Measurements from ENCODE around the gene FCGR3B.
"Not testable (repeated sequence)": the region's sequence is repeated elsewhere in the genome, so short reads cannot be mapped to it uniquely, and the experiment has no call there.

The FCGR3B gene

GRCh38 chr1:161582882-161583281, 48.1 kb downstream of the FCGR3B start:
- not testable (repeated sequence) for H3K79me2 ChIP-seq (ENCODE audit: insufficient read depth, low read length); H3K27me3 ChIP-seq (ENCODE audit: insufficient read depth, low read length); H4K20me1 ChIP-seq (ENCODE audit: insufficient read depth, low read length); H3K36me3 ChIP-seq (ENCODE audit: insufficient read depth, low read length); H3K9ac ChIP-seq (ENCODE audit: low read length); H3K27ac ChIP-seq (ENCODE audit: low read depth, low read length, poor library complexity, severe bottlenecking); H2AFZ ChIP-seq (ENCODE audit: low read length); H3K9me3 ChIP-seq (ENCODE audit: low read length); H3K4me2 ChIP-seq (ENCODE audit: low read length); H3K4me3 ChIP-seq (ENCODE audit: low read depth, low read length, poor library complexity, severe bottlenecking); H3K4me1 ChIP-seq (ENCODE audit: insufficient read depth, low read length, severe bottlenecking); H3K9me2 ChIP-seq (ENCODE audit: low read depth, low read length); H3F3A ChIP-seq (ENCODE audit: insufficient read depth, low read length)

GRCh38 chr1:161580879-161581537, 50.0 kb downstream of the FCGR3B start:
- not testable (repeated sequence) for H3K9ac ChIP-seq (ENCODE audit: low read length); H3K4me3 ChIP-seq (ENCODE audit: low read depth, low read length, poor library complexity, severe bottlenecking); H3K36me3 ChIP-seq (ENCODE audit: insufficient read depth, low read length); H3K9me2 ChIP-seq (ENCODE audit: low read depth, low read length); H3K4me1 ChIP-seq (ENCODE audit: insufficient read depth, low read length, severe bottlenecking); H3F3A ChIP-seq (ENCODE audit: insufficient read depth, low read length); H3K27ac ChIP-seq (ENCODE audit: low read depth, low read length, poor library complexity, severe bottlenecking); H3K9me3 ChIP-seq (ENCODE audit: low read length); H3K4me2 ChIP-seq (ENCODE audit: low read length); H4K20me1 ChIP-seq (ENCODE audit: insufficient read depth, low read length); H2AFZ ChIP-seq (ENCODE audit: low read length); H3K79me2 ChIP-seq (ENCODE audit: insufficient read depth, low read length); H3K27me3 ChIP-seq (ENCODE audit: insufficient read depth, low read length)

- not testable (repeated sequence) for H3K36me3 ChIP-seq (ENCODE audit: insufficient read depth, low read length); H3K4me1 ChIP-seq (ENCODE audit: insufficient read depth, low read length, severe bottlenecking); H2AFZ ChIP-seq (ENCODE audit: low read length)
Measured at GRCh38 chr1:161579856-161580507, 51.0 kb downstream of the FCGR3B start.

GRCh38 chr1:161576676-161577075, 54.3 kb downstream of the FCGR3B start:
- H3K4me2 ChIP-seq (ENCODE audit: low read length); H2AFZ ChIP-seq (ENCODE audit: low read length); H3K4me1 ChIP-seq (ENCODE audit: insufficient read depth, low read length, severe bottlenecking); H3K4me3 ChIP-seq (ENCODE audit: low read depth, low read length, poor library complexity, severe bottlenecking); H4K20me1 ChIP-seq (ENCODE audit: insufficient read depth, low read length); H3F3A ChIP-seq (ENCODE audit: insufficient read depth, low read length); H3K9me2 ChIP-seq (ENCODE audit: low read depth, low read length); H3K9ac ChIP-seq (ENCODE audit: low read length); H3K27me3 ChIP-seq (ENCODE audit: insufficient read depth, low read length); H3K27ac ChIP-seq (ENCODE audit: low read depth, low read length, poor library complexity, severe bottlenecking); H3K9me3 ChIP-seq (ENCODE audit: low read length); H3K36me3 ChIP-seq (ENCODE audit: insufficient read depth, low read length); H3K79me2 ChIP-seq (ENCODE audit: insufficient read depth, low read length): not testable (repeated sequence)

More at GRCh38 chr1:161579856-161580507, 51.0 kb downstream of the FCGR3B start:
- not testable (repeated sequence) for H3F3A ChIP-seq (ENCODE audit: insufficient read depth, low read length); H3K4me2 ChIP-seq (ENCODE audit: low read length); H3K9me2 ChIP-seq (ENCODE audit: low read depth, low read length); H3K9ac ChIP-seq (ENCODE audit: low read length); H3K27me3 ChIP-seq (ENCODE audit: insufficient read depth, low read length); H3K9me3 ChIP-seq (ENCODE audit: low read length); H3K27ac ChIP-seq (ENCODE audit: low read depth, low read length, poor library complexity, severe bottlenecking); H3K79me2 ChIP-seq (ENCODE audit: insufficient read depth, low read length); H4K20me1 ChIP-seq (ENCODE audit: insufficient read depth, low read length); H3K4me3 ChIP-seq (ENCODE audit: low read depth, low read length, poor library complexity, severe bottlenecking)
